Stomach smooth muscle (tissue), 2 donors: ENCODE results near the gene SLX4IP.

Experiments
- H3K27ac ChIP-seq: one replicate; pipeline ENCODE4 v1.7.0; 2013; ENCODE audit warnings: mild to moderate bottlenecking, low read length, inconsistent platforms
- H3K27me3 ChIP-seq, 2 donors: one replicate each; pipeline ENCODE4 v1.7.0; 2013; ENCODE audit warnings: low read length in 2 of 2; ENCODE audit not compliant: insufficient read depth in 2 of 2, control insufficient read depth in 1 of 2
- H3K36me3 ChIP-seq, 2 donors: one replicate each; pipeline ENCODE4 v1.7.0; 2013; ENCODE audit warnings: low read length in 2 of 2; ENCODE audit not compliant: control insufficient read depth in 2 of 2, insufficient read depth in 2 of 2
- H3K4me1 ChIP-seq: one replicate; pipeline ENCODE4 v1.7.0; 2013; ENCODE audit warnings: low read length; ENCODE audit not compliant: control insufficient read depth, insufficient read depth
- H3K4me3 ChIP-seq, 2 donors: one replicate each; pipeline ENCODE4 v1.7.0; 2013; ENCODE audit warnings: low read length in 2 of 2
- H3K9ac ChIP-seq, 2 donors: one replicate each; pipeline ENCODE4 v1.7.0; 2013; ENCODE audit warnings: low read length in 2 of 2, mild to moderate bottlenecking in 1 of 2
- H3K9me3 ChIP-seq, 2 donors: one replicate each; pipeline ENCODE4 v1.7.0; 2013; ENCODE audit warnings: low read length in 2 of 2; ENCODE audit not compliant: control insufficient read depth in 2 of 2
- donor health status: healthy.
- donor health status: Pancreatic carcinoma.

Gene SLX4IP

GRCh38 chr20:10430000-10430466 lies 5.1 kb upstream of the SLX4IP start:
- H3K4me1 ChIP-seq = peaks cover 17% of the 10 kb centered on the region
- no peak overlapping the region for H3K27ac ChIP-seq
- no peak overlapping the region for H3K4me3 ChIP-seq
- H3K27me3 ChIP-seq = no peaks in the 10 kb centered on the region
- no peak overlapping the region for H3K9ac ChIP-seq
- H3K9me3 ChIP-seq = no peaks in the 10 kb centered on the region
- H3K36me3 ChIP-seq = no peaks in the 10 kb centered on the region

GRCh38 chr20:10430704-10431103 lies 4.4 kb upstream of the SLX4IP start:
- Histone ChIP-seq H3K4me3 (no peak overlapping the region), H3K9ac (no peak overlapping the region), H3K36me3 (no peaks in the 10 kb centered on the region), H3K27me3 (no peaks in the 10 kb centered on the region), H3K27ac (no peak overlapping the region), H3K4me1 (peaks cover 21% of the 10 kb centered on the region), H3K9me3 (no peaks in the 10 kb centered on the region)

- peaks cover 18% of the 10 kb centered on the region for H3K4me1 ChIP-seq
- no peaks in the 10 kb centered on the region for H3K9me3 ChIP-seq
- H3K27me3 ChIP-seq = no peaks in the 10 kb centered on the region
- H3K36me3 ChIP-seq = no peaks in the 10 kb centered on the region
- no peak overlapping the region for H3K9ac ChIP-seq
- no peak overlapping the region for H3K27ac ChIP-seq
- H3K4me3 ChIP-seq = no peak overlapping the region
These were observed 3.0 kb upstream of the SLX4IP start for GRCh38 chr20:10432079-10432478.

- Histone ChIP-seq H3K27ac (no peak overlapping the region), H3K36me3 (no peaks in the 10 kb centered on the region), H3K9ac (peak overlapping the region; percentile 86 to 94), H3K27me3 (no peaks in the 10 kb centered on the region), H3K4me3 (peak overlapping the region; percentile 89 to 97), H3K4me1 (peaks cover 18% of the 10 kb centered on the region), H3K9me3 (no peaks in the 10 kb centered on the region)
These were observed 2.0 kb upstream of the SLX4IP start for GRCh38 chr20:10433014-10433622.

GRCh38 chr20:10433623-10434466 lies 1.3 kb upstream of the SLX4IP start, which contains the start of gene MKKS:
MKKS (minus strand) TSS chr20:10434222; CDS start chr20:10413514, 20,708 bp downstream.
- Histone ChIP-seq H3K4me1 (peaks cover 18% of the 10 kb centered on the region), H3K9me3 (no peaks in the 10 kb centered on the region), H3K27ac (peak within 1 kb of the TSS; percentile 88), H3K36me3 (no peaks in the 10 kb centered on the region), H3K9ac (peak within 1 kb of the TSS; percentile 86 to 94), H3K27me3 (no peaks in the 10 kb centered on the region), H3K4me3 (peak within 1 kb of the TSS; percentile 89 to 97)

GRCh38 chr20:10434467-10434831 lies 656 bp upstream of the SLX4IP start:
- peaks cover 18% of the 10 kb centered on the region for H3K4me1 ChIP-seq
- no peaks in the 10 kb centered on the region for H3K36me3 ChIP-seq
- peak overlapping the region; percentile 88 for H3K27ac ChIP-seq
- peak overlapping the region; percentile 86 to 94 for H3K9ac ChIP-seq
- no peaks in the 10 kb centered on the region for H3K27me3 ChIP-seq
- peak overlapping the region; percentile 89 to 97 for H3K4me3 ChIP-seq
- H3K9me3 ChIP-seq = no peaks in the 10 kb centered on the region

- Histone ChIP-seq H3K27ac (no peak overlapping the region), H3K36me3 (no peaks in the 10 kb centered on the region), H3K4me3 (no peak overlapping the region), H3K9me3 (no peaks in the 10 kb centered on the region), H3K4me1 (peaks cover 18% of the 10 kb centered on the region), H3K27me3 (no peaks in the 10 kb centered on the region), H3K9ac (no peak overlapping the region)
These were observed 1.1 kb downstream of the SLX4IP start for GRCh38 chr20:10436053-10436699.

- no peak overlapping the region for H3K9ac ChIP-seq
- H3K36me3 ChIP-seq = no peaks in the 10 kb centered on the region
- no peaks in the 10 kb centered on the region for H3K27me3 ChIP-seq
- no peaks in the 10 kb centered on the region for H3K9me3 ChIP-seq
- H3K4me3 ChIP-seq = no peak overlapping the region
- no peak overlapping the region for H3K27ac ChIP-seq
- peaks cover 6% of the 10 kb centered on the region for H3K4me1 ChIP-seq
These were observed 3.1 kb downstream of the SLX4IP start for GRCh38 chr20:10438217-10438616.

- H3K9me3 ChIP-seq = no peaks in the 10 kb centered on the region
- H3K27ac ChIP-seq = no peak overlapping the region
- H3K9ac ChIP-seq = no peak overlapping the region
- H3K27me3 ChIP-seq = no peaks in the 10 kb centered on the region
- no peak overlapping the region for H3K4me3 ChIP-seq
- no peaks in the 10 kb centered on the region for H3K4me1 ChIP-seq
- H3K36me3 ChIP-seq = no peaks in the 10 kb centered on the region
These were observed 8.8 kb downstream of the SLX4IP start for GRCh38 chr20:10443936-10444335.

GRCh38 chr20:10445758-10446157 lies 10.7 kb downstream of the SLX4IP start:
- Histone ChIP-seq H3K27me3 (no peaks in the 10 kb centered on the region), H3K27ac (no peak overlapping the region), H3K9ac (no peak overlapping the region), H3K9me3 (no peaks in the 10 kb centered on the region), H3K4me1 (no peaks in the 10 kb centered on the region), H3K36me3 (no peaks in the 10 kb centered on the region), H3K4me3 (no peak overlapping the region)
